ENCODE data around the gene PRR16.

Gene PRR16

GRCh38 chr5:120463006-120463680, 957 bp upstream of the PRR16 start:
- DNase-seq (ENCODE audit: low spot score) = no peak

GRCh38 chr5:120464627-120465435, 731 bp downstream of the PRR16 start:
- no peak for DNase-seq (ENCODE audit: low spot score)

GRCh38 chr5:120465436-120465961, 1.4 kb downstream of the PRR16 start:
- DNase-seq (ENCODE audit: low spot score) = no peak

GRCh38 chr5:120466341-120467006, 2.4 kb downstream of the PRR16 start:
- no peak for DNase-seq (ENCODE audit: low spot score)

- DNase-seq (ENCODE audit: low spot score) = no peak
Measured at GRCh38 chr5:120471971-120472370, 7.9 kb downstream of the PRR16 start.

GRCh38 chr5:120472911-120473310, 8.8 kb downstream of the PRR16 start:
- DNase-seq (ENCODE audit: low spot score) = no peak

- DNase-seq (ENCODE audit: low spot score) = no peak
Measured at GRCh38 chr5:120473332-120473731, 9.2 kb downstream of the PRR16 start.

- no peak for DNase-seq (ENCODE audit: low spot score)
Measured at GRCh38 chr5:120476063-120476462, 12.0 kb downstream of the PRR16 start.

GRCh38 chr5:120479066-120479465, 15.0 kb downstream of the PRR16 start:
- DNase-seq (ENCODE audit: low spot score) = no peak

GRCh38 chr5:120499876-120500563, 35.9 kb downstream of the PRR16 start:
- DNase-seq (ENCODE audit: low spot score) = no peak

- no peak for DNase-seq (ENCODE audit: low spot score)
Measured at GRCh38 chr5:120502531-120502930, 38.4 kb downstream of the PRR16 start.

GRCh38 chr5:120503341-120503740, 39.2 kb downstream of the PRR16 start:
- DNase-seq (ENCODE audit: low spot score) = no peak

- DNase-seq (ENCODE audit: low spot score) = no peak
Measured at GRCh38 chr5:120504057-120504456, 40.0 kb downstream of the PRR16 start.

GRCh38 chr5:120507197-120507596, 43.1 kb downstream of the PRR16 start:
- DNase-seq (ENCODE audit: low spot score) = no peak

GRCh38 chr5:120507800-120508463, 43.8 kb downstream of the PRR16 start:
- DNase-seq (ENCODE audit: low spot score) = no peak

GRCh38 chr5:120509053-120509452, 45.0 kb downstream of the PRR16 start:
- DNase-seq (ENCODE audit: low spot score) = no peak

GRCh38 chr5:120510098-120510637, 46.1 kb downstream of the PRR16 start:
- DNase-seq (ENCODE audit: low spot score) = no peak

- no peak for DNase-seq (ENCODE audit: low spot score)
Measured at GRCh38 chr5:120510994-120511686, 47.0 kb downstream of the PRR16 start.

- DNase-seq (ENCODE audit: low spot score) = no peak
Measured at GRCh38 chr5:120512068-120512467, 48.0 kb downstream of the PRR16 start.

GRCh38 chr5:120512791-120513650, 48.9 kb downstream of the PRR16 start:
- no peak for DNase-seq (ENCODE audit: low spot score)
